ENCODE results near the gene PLGRKT. TPM values are rescaled to one million over a fixed set of nuclear protein-coding genes. Genes with fewer than 3 reads are reported as not detected.
"Not testable (repeated sequence)": the region's sequence is repeated elsewhere in the genome, so short reads cannot be mapped to it uniquely, and the experiment has no call there.

The PLGRKT gene
- polyA plus RNA-seq, 1 donor = 33.4 TPM

- not testable (repeated sequence) for DNase-seq
Measured at GRCh38 chr9:5433328-5433727, 4.4 kb downstream of the PLGRKT start.

DNA sequence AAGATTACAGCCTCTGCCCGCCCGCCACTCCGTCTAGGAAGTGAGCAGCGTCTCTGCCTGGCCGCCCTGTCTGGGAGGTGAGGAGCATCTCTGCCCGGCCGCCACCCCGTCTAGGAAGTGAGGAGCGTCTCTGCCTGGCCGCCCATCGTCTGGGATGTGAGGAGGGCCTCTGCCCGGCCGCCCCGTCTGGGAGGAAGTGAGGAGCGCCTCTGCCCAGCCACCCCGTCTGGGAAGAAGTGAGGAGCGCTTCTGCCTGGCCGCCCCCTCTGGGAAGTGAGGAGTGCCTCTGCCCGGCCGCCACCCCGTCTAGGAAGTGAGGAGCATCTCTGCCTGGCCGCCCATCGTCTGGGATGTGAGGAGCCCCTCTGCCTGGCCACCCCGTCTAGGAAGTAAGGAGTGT is 4.8 kb downstream of the PLGRKT start:
- DNase-seq = not testable (repeated sequence)

DNA sequence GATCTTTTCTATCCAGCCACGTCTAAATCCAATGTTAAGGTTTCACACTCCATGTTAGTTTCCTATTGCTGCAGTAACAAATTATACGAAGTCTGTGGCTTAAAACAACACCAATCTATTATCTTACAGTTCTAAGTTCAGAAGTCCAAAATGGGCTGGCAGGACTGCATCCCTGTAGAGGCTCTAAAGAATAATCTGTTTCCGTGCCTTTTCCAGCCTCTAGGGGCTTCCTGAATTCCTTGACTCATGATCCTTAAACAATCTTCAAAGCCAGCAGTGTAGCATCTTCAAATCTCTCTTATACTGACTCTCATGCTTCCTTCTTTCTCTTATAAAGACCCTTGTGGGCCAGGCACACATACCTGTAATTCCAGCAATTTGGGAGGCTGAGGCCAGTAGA is 6.8 kb downstream of the PLGRKT start:
- DNase-seq = no peak

- DNase-seq = no peak
Measured at GRCh38 chr9:5429873-5430564, 7.7 kb downstream of the PLGRKT start.

GRCh38 chr9:5428794-5429528 is 8.8 kb downstream of the PLGRKT start:
- DNase-seq = no peak

DNA sequence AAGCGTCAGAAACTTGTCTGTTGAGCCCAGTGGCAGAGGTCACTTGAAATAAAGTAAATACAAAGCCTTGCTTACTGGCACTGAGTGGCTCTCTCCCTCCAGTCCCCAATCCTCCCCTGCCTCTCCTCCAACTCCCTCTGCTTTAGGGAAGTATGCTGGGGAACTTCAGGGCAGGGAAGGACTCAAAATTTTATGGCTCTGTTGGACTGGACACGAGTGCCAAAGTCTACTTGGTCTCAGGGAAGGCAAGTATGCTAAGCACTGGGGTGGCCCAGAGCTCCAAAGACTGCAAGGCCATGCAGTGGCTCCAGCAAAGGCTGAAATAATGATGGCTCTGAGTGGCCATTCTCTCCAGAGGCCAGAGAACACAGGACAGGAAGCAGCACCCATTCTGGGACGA is 9.6 kb downstream of the PLGRKT start:
- DNase-seq = no peak

DNA sequence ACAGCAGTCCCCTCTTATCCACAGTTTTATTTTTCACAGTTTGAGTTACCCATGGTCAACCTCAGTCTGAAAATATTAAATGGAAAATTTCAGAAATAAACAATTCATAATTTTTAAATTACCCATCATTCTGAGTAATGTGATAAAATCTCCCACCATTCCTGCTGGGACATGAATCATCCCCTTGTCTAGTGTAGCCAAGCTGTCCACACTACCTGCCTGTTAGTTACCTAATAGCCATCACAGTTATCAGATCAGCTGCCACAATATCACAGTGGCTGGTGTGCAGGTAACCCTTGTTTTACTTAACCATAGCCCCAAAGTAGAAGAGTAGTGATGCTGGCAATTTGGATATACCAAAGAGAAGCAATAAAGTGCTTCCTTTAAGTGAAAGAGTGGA is 10.7 kb downstream of the PLGRKT start:
- no peak for DNase-seq

- DNase-seq = no peak
Measured at GRCh38 chr9:5425006-5425628, 12.6 kb downstream of the PLGRKT start.

DNA sequence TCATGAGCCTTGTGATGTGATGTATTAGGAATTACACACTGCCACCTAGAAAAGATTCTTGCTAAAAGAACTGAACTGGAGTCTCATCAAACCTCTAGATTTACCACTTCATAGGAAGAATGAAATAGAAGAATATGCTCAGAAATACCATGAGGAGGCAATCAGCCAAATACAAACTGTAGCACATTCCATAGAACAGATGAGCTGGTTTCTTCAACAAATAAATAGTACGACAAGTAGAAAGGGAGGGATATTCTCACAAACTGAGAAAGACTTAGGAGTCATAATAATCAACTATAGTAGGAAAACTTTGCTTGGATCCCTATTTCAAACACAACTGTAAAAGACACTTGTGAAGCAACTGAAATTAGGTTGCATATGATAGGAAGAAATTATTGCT is 15.4 kb downstream of the PLGRKT start:
- DNase-seq = no peak

DNA sequence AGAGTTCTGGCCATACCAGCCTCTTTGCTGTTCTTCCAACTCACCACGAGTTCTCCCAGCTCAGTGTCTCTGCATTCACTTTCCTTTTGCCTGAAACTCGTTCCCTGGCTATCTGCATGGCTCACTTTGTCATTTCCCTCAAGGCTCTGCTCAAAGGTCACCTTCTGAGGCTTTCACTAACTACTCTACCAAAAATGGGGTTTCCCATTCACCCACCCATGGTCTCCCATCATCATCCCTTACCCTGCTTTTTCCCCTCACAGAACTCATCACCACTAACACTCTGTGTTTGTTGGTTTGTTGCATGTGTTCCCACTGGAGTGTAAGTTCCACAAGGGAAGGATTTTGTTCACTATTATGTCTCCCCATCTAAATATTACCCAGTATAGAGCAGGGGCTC is 16.6 kb downstream of the PLGRKT start:
- no peak for DNase-seq

- no peak for DNase-seq
Measured at GRCh38 chr9:5419987-5420386, 17.7 kb downstream of the PLGRKT start.

- no peak for DNase-seq
Measured at GRCh38 chr9:5418481-5418880, 19.2 kb downstream of the PLGRKT start.

DNA sequence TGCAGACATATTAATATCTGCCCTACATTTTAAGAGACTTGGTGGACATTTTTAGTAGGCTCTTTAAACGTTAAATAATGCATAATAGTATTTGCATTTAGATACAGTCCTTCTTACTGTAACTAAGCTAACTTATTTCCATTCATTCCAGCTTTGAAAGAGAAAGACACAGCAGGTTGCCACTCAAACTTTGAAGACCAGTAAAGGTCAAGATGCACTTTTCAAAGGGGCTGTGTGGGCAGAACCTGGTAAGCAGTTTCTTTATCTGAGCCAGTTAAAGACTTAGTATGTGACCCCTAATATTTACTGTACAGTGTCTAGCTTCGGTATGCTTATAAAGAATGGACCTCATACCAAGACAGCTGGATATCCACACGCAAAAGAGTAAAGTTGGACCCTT is 20.8 kb downstream of the PLGRKT start:
- no peak for DNase-seq

DNA sequence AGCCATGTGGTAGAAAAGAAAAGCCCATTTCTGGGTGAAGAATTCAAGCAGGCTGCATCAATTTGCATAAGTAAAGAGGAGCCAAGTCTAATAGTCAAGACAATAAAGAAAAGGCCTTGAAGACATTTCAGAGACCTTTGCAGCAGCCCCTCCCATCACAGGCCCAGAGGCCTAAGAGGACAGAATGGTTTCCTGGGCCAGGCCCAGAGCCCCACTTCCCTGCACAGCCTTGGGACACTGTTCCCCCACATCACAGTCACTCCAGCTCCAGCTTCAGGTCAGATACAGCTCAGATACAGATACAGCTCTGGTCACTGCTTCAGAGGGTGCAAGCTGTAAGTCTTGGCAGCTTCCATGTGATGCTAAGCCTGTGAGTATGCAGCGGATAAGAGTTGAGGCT is 29.1 kb downstream of the PLGRKT start:
- DNase-seq = no peak

GRCh38 chr9:5402217-5402616 is 35.5 kb downstream of the PLGRKT start:
- no peak for DNase-seq

DNA sequence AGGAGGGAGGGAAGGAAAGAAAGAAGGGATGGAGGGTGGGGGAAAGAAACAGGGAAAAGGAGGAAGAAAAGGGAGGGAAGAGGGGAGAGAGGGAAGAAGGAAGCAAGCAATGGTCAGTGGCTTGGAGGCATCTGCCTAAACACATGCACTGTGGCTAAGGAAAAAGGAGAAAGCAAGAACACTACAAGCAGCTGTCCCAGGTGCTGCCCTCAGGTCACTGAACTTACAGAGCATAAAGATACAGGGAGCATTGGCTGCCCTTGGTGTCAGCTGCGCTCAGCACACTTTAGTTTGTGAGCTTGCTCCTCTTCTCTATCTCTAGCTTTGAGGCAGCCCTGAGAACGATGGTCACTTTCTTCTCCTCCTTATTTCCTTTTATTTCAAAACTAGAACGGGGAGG is 40.2 kb downstream of the PLGRKT start:
- not testable (repeated sequence) for DNase-seq

- no peak for DNase-seq
Measured at GRCh38 chr9:5395428-5395827, 42.3 kb downstream of the PLGRKT start.

GRCh38 chr9:5393976-5394375 is 43.7 kb downstream of the PLGRKT start:
- not testable (repeated sequence) for DNase-seq

GRCh38 chr9:5393497-5393896 is 44.2 kb downstream of the PLGRKT start:
- DNase-seq = no peak

DNA sequence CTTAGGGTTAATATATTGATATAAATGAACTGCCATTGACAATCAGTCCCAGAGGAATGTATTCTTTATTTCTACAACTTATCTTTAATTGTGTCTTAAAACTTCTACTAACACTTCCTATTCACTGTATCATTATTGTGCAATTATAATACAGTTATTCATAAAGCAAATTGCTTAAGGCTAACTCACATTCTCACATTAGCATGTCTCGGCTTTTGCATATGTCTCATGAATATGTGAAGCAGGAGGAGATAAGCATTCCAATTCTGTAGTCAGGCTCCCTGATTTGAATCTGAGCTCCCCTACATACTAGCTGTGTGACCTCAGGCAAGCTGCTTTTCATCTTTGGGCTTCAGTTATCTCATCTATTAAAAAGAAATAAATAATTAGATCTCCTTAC is 45.4 kb downstream of the PLGRKT start:
- DNase-seq = no peak

DNA sequence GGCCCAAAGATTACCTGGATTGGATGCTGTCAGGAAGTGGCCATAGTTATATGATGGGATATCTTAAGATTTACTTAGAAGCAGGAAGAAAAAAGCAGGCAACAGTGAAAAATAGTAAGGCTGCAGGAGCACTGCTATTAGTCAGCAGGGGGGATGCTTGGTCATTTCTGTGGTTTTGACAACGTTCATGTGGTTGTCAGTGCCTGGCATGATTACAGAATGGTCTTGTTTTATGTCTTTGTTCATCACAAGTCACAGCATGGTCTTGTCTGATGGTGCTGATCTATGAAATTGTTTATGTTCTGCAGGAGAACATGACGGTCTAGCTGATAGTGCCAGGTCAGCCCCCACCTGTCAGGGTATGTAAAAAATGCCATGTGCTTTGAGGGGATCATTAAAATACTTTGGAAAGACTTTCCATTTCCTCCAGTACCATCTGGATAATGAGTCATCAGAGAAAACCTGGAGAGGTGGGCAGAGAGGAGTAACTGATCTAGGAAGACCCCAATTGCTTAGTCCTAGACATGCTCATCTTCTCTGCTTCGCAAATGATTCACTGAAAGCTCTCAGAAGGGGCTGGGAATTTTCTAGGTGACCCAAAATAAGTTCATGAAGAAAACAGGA is 48.5 kb downstream of the PLGRKT start:
- no peak for DNase-seq

GRCh38 chr9:5388026-5388819 is 49.5 kb downstream of the PLGRKT start:
- DNase-seq = no peak

Measured in left kidney (tissue), 2 donors.